Middle frontal gyrus (tissue), 1 donor: ENCODE measurements around the gene CSNK1D.

Experiments used
- DNase-seq: peaks from one replicate; pipeline ENCODE4 v3.0.0-alpha.2; 2015; ENCODE audit warnings: low spot score; ENCODE audit errors: extremely low spot score

The CSNK1D gene

DNA sequence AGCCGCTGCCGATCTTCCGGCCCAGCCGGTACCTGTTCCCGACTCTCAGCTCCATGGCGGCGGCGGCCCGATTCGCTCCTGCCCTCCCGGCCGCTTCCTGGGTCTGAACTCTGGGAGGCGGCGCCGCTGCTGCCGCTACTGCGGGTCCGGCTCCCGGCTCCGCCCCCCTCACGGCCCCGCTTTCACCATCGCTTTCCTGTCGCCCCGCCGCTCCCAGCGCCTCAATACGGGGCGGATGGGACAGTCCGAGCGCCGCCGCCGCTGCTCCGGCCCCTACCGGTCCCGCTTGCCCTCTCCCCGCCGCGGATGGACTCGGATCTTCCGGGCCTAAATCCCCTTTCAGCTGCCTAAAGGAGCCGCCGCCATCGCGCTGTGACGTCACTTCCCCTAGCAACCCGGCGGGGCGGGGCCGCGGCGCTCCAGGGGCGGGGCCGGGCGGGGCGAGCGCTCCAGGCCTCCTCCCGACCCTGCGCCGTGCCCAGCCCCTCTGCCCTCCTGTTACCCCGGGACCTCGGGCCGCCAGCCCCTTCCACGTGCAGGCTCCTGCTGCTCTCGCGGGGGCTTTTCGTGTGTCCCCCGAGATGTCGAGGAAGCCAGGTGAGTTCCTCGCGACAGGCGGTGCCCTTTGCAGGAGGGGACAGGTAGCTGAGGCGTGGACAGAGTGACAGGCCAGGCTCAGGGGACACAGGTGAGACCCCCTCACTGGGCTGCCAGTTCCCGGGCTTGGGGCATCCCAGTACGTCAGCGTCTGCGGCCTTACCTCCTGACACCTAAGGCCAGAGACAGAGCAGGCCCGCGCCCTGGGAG lies at the start of gene CSNK1D:
CSNK1D (minus strand) TSS at position 374 of the 807 bp plus-strand sequence; CDS start at position 55, 319 bp downstream.
- DNase-seq, result peak; percentile 78

DNA sequence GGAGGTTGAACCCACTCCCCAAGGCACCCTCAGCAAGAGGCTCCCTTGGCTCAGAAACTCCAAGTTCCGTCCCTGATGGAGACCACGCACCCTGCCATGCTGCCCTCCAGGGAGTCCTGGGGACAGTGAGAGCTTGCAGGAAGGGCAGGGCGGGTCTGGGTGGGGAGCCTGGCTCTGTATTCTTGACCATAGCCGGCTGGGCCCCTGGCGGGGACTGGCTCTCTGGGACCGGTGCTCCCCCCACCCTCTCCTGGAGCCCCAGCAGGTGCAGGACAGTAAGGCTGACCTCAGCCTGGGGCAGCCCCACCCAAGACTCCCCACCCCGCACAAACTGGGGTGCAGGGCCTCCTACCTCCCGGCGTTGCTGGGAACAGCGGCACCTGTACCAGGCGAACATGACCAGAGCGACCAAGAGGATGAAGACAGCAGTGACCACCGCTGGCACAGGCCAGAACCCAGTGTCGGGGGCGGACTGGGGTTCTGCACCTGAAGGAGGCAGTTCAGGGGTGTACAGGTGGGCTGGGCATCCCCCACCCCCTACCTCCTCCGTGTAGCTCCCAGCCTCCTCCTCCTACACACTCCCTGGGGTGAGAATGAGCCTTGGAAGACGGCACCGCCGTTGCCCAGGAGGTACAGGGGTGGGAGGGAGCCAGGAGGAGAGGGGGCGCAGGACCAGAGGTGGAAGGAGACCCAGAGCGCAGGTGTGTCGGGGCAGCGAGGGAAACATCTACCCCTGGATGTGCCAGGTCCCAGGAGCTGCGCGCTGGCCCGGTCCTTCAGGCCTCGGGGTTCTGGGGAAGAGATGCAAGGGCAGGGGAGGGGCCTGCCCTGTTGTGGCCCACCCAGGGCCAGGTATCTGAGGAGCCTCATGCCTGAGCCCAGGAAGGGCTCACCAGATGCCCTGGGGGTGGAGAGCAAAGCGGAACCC lies 49.3 kb upstream of the CSNK1D start:
- no peak for DNase-seq

- DNase-seq, result no peak
Observed at GRCh38 chr17:82321947-82322466, 48.5 kb upstream of the CSNK1D start.

DNA sequence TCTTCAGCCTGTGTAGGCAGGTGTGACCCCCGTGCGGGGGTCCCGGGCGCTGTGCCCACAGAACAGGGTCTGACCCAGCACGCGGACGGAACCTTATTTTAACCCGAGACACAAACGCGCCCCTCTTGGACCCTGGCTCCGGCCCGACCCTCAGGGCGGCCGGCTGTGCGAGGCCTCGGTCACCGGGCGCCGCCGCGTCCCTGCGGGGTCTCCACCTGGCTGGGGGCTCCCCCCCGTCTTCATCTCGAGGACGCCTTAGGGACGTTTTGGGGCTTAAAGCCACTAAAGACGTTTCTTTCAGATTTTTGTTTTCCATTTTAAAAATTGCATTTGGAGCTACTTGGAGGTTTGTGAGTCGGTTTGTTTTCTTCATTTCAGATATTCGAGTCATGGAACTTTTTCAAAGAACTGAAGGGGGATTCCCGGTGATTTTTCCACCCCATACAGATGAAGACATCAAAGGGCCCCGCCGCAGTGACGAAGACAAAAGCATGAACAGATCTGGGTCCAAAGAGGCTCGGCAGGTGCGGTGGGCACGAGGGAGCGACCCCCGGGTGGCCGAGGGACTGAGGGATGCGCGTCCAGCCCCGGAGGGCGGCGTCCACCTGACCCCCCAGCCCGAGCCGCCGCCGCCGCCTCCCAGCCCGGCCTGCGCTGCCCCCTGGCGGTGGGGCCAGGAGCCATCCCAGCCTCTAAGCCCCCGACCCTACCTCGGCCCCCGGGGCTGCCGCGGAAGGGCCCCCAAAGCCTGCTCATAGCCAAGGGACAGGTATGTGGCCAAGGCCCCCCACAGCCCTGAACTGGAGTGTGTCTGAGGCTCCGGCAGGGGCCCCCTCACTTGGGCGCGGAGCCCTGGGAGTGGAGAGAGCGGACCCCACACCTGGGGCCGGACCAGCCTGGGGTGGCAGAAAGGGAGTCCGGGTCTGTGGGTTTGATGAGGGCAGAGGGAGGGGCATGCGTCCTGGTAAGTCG lies 47.7 kb upstream of the CSNK1D start:
- no peak for DNase-seq

- no peak for DNase-seq
Observed at GRCh38 chr17:82320140-82320840, 46.8 kb upstream of the CSNK1D start.

GRCh38 chr17:82319619-82320062 lies 46.1 kb upstream of the CSNK1D start:
- DNase-seq, result no peak

GRCh38 chr17:82318772-82319606 lies 45.5 kb upstream of the CSNK1D start:
- no peak for DNase-seq

DNA sequence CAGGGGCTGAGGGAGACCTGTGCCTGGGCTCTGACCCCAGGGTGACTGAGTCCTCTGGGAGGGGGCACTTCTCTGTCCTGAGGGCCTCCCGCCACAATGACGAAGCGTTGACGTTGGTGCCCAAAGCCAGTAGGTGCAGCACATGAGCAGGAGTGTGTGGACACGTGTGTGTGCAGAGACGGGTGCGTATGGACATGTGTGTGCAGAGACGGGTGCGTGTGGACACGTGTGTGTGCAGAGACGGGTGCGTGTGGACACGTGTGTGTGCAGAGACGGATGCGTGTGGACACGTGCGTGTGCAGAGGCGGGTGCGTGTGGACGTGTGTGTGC lies 44.6 kb upstream of the CSNK1D start:
- DNase-seq, result no peak

GRCh38 chr17:82317394-82318168 lies 44.1 kb upstream of the CSNK1D start, which contains the start of gene CD7:
TSS of gene CD7 (minus strand) at chr17:82317608. CDS start at chr17:82317495, 113 bp downstream.
- DNase-seq, result no peak

DNA sequence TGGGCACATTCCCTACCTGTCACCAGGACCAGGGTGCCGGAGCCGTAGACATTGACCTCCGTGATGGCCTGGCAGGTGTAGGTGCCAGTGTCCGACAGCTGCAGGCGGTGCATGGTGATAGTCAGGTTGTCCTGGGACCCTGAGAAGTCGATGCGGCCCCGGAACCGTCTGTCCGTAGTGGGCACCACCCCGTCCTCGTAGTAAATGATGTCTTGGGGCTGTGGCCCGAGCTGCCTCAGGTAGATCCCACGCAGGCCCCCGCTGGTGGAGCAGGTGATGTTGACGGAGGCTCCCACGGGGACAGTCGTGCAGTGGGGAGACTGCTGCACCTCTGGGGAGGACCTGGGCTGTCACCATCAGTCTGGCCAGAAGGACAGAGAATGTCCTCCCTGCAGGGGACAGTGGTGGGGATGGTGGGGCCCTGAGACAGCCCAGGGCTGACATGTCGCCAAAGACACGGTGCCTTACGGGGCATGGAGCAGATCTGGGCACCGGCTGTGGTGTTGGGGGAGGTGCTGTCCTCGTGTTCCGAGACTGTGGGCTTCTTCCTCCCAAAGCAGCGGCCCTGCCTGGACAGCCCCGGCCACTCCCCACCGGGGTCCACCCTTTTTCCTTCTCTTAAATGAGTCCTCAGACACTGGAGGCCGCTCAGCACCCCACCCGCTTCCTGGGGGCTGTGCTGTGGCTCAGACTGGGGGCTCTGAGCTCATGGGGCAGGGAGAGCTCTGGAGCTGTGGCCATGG lies 43.3 kb upstream of the CSNK1D start:
- no peak for DNase-seq

DNA sequence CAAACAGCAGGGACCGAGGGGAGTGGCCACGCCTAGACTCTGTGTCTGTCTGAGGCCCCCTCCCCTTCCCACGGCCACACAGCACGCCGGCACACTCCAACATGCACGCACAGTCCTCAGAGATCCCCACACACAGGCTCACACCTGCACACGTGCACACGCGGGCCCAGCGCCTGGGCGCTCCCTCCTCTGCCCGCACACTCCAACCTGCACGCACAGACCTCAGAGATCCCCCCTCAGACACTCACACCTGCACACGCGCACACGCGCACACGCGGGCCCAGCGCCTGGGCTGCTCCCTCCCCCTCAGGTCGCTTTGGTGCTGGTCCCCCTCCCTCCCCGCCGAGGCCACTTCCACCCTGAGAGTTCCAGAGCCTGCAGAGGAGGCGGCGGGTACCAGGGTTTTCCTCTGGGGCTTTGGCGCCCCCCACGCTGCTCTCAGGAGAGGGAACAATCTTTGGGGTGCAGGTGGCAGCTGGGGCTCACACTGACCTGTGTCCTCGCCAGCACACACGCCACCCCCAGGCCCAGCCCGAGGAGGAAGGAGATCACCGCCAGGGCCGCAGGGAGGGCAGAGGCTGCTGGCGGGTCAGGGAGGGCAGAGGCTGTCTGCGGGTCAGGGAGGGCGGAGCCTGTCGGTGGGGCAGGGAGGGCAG lies 42.3 kb upstream of the CSNK1D start:
- no peak for DNase-seq

- DNase-seq, result no peak
Observed at GRCh38 chr17:82314727-82315605, 41.5 kb upstream of the CSNK1D start.

GRCh38 chr17:82314012-82314726 lies 40.7 kb upstream of the CSNK1D start:
- DNase-seq, result no peak

- DNase-seq, result no peak
Observed at GRCh38 chr17:82313195-82314011, 39.9 kb upstream of the CSNK1D start.

GRCh38 chr17:82311971-82312370 lies 38.5 kb upstream of the CSNK1D start:
- no peak for DNase-seq
